SK-N-SH (cell line): ENCODE measurements around the gene DCUN1D3. TPM values are rescaled to one million over a fixed set of nuclear protein-coding genes. Genes with fewer than 3 reads are reported as not detected.

Source experiments
- CTCF ChIA-PET: fragments of 300-600, 350-600 bp; formaldehyde crosslinking; extraction: SDS; loops from one replicate; lab custom pipeline; 2021; lab: Yijun Ruan, JAX
- POLR2A ChIA-PET: fragments of 350-600 bp; sonication (Branson Sonifier 250); formaldehyde crosslinking; extraction: SDS; loops from one replicate; lab custom pipeline; 2020; ENCODE audit warnings: antibody characterized with exemption, inconsistent platforms; lab: Yijun Ruan, JAX
- DNase-seq: peaks from one replicate; pipeline ENCODE4 v3.0.0; 2012
- H2AFZ ChIP-seq: fragments of 200-600 bp; sonication (generic); 2 replicates; pipeline ENCODE4 v1.8.1; 2016; ENCODE audit warnings: antibody characterized with exemption, mild to moderate bottlenecking, low read depth
- H3F3A ChIP-seq: fragments of 200-600 bp; sonication (generic); replicated peaks from 2 replicates; pipeline ENCODE3; 2016; ENCODE audit warnings: antibody characterized with exemption, mild to moderate bottlenecking; ENCODE audit not compliant: insufficient read depth
- H3K27ac ChIP-seq, 2 experiments: fragments of 200-500 bp in 1 of 2; fragments of 200-600 bp in 1 of 2; sonication (Bioruptor generic) in 1 of 2; sonication (generic), shearing (Covaris generic) in 1 of 2; 2 replicates each; pipeline versions ENCODE4 v1.5.1 to v1.6.1; 2014 to 2016; ENCODE audit warnings: low read depth in 2 of 2, inconsistent platforms in 1 of 2, low read length in 1 of 2, mild to moderate bottlenecking in 1 of 2, mixed read lengths in 1 of 2
- H3K27me3 ChIP-seq: fragments of 200-600 bp; sonication (generic), shearing (Covaris generic); 2 replicates; pipeline ENCODE4 v1.6.1; 2016; ENCODE audit warnings: mixed run types; ENCODE audit not compliant: insufficient read depth
- H3K36me3 ChIP-seq, 2 experiments: fragments of 200-500 bp in 1 of 2; fragments of 200-600 bp in 1 of 2; sonication (Bioruptor generic) in 1 of 2; sonication (generic) in 1 of 2; replicated peaks in 1 of 2; 2 replicates each; pipeline versions ENCODE3 to v1.5.1; 2014 to 2016; ENCODE audit warnings: low read length in 1 of 2, mild to moderate bottlenecking in 1 of 2; ENCODE audit not compliant: insufficient read depth in 2 of 2, control insufficient read depth in 1 of 2
- H3K4me1 ChIP-seq, 2 experiments: fragments of 200-500 bp in 1 of 2; fragments of 200-600 bp in 1 of 2; sonication (Bioruptor generic) in 1 of 2; sonication (generic), shearing (Covaris generic) in 1 of 2; 2 replicates each; pipeline versions ENCODE4 v1.5.1 to v1.6.1; 2014 to 2016; ENCODE audit warnings: low read depth in 1 of 2, low read length in 1 of 2, mixed run types in 1 of 2; ENCODE audit not compliant: insufficient read depth in 2 of 2, control insufficient read depth in 1 of 2
- H3K4me2 ChIP-seq: fragments of 200-600 bp; sonication (generic), shearing (Covaris generic); 2 replicates; pipeline ENCODE4 v1.6.1; 2017; ENCODE audit warnings: mixed run types
- H3K4me3 ChIP-seq, 2 experiments: fragments of 200-500 bp in 1 of 2; fragments of 200-600 bp in 1 of 2; sonication (Bioruptor generic) in 1 of 2; sonication (generic), shearing (Covaris generic) in 1 of 2; 2 replicates each; pipeline versions ENCODE4 v1.5.1 to v1.8.1; 2014 to 2016; ENCODE audit warnings: low read depth in 2 of 2, inconsistent platforms in 1 of 2, low read length in 1 of 2, mild to moderate bottlenecking in 1 of 2, mixed read lengths in 1 of 2, moderate library complexity in 1 of 2
- H3K79me2 ChIP-seq: fragments of 200-600 bp; sonication (generic); 2 replicates; pipeline ENCODE4 v1.8.1; 2017; ENCODE audit warnings: mild to moderate bottlenecking; ENCODE audit not compliant: insufficient read depth
- H3K9ac ChIP-seq: fragments of 200-600 bp; sonication (generic); 2 replicates; pipeline ENCODE4 v1.6.1; 2017; ENCODE audit warnings: mixed run types
- H3K9me2 ChIP-seq: fragments of 200-600 bp; sonication (generic); 2 replicates; pipeline ENCODE4 v1.6.1; 2017; ENCODE audit warnings: mixed run types
- H3K9me3 ChIP-seq: fragments of 200-600 bp; sonication (generic); 2 replicates; pipeline ENCODE4 v1.6.1; 2017; ENCODE audit warnings: mixed run types, mild to moderate bottlenecking, moderate library complexity
- H4K20me1 ChIP-seq: fragments of 200-600 bp; sonication (generic); 2 replicates; pipeline ENCODE4 v1.6.1; 2017; ENCODE audit warnings: mild to moderate bottlenecking, mixed run types; ENCODE audit not compliant: insufficient read depth
- CHD2 ChIP-seq: fragments of 150-350 bp; IDR thresholded peaks from 2 replicates; pipeline ENCODE4 v1.6.1; 2018; ENCODE audit warnings: low read length; ENCODE audit not compliant: partially characterized antibody
- EP300 ChIP-seq, 2 experiments: IDR thresholded peaks; 2 replicates each; pipeline versions ENCODE4 v1.4.0 to v1.6.1; 2012; ENCODE audit warnings: borderline replicate concordance in 1 of 2, low read depth in 1 of 2, low read length in 1 of 2
- FOXJ3 ChIP-seq: sonication (generic); formaldehyde crosslinking; IDR thresholded peaks from 2 replicates; pipeline ENCODE4 v1.5.1; 2020; ENCODE audit warnings: mild to moderate bottlenecking, missing genetic modification reagents
- GATA2 ChIP-seq: sonication (generic); formaldehyde crosslinking; IDR thresholded peaks from 2 replicates; pipeline ENCODE4 v1.5.0; 2020; ENCODE audit warnings: mild to moderate bottlenecking, missing genetic modification reagents
- JUND ChIP-seq: IDR thresholded peaks from 2 replicates; pipeline ENCODE4 v1.4.0; 2012
- MEF2A ChIP-seq: IDR thresholded peaks from 2 replicates; pipeline ENCODE4 v1.4.0; 2012; ENCODE audit warnings: low read depth, borderline replicate concordance
- NFIC ChIP-seq: IDR thresholded peaks from 2 replicates; pipeline ENCODE4 v1.4.0; 2012; ENCODE audit warnings: borderline replicate concordance
- NRF1 ChIP-seq: IDR thresholded peaks from 2 replicates; pipeline ENCODE4 v1.6.1; 2012; ENCODE audit warnings: low read depth, mild to moderate bottlenecking, low read length
- RAD21 ChIP-seq: IDR thresholded peaks from 2 replicates; pipeline ENCODE4 v1.6.1; 2012; ENCODE audit warnings: mild to moderate bottlenecking, low read length
- RFX5 ChIP-seq: IDR thresholded peaks from 2 replicates; pipeline ENCODE4 v1.6.1; 2012; ENCODE audit warnings: mild to moderate bottlenecking, improper control_type of control experiment, low read length
- SMC3 ChIP-seq: IDR thresholded peaks from 2 replicates; pipeline ENCODE4 v1.6.1; 2012; ENCODE audit warnings: low read depth, low read length, improper control_type of control experiment
- TAF1 ChIP-seq: IDR thresholded peaks from 2 replicates; pipeline ENCODE4 v1.6.1; 2012; ENCODE audit warnings: low read depth, mild to moderate bottlenecking, low read length, moderate library complexity, borderline replicate concordance
- TCF12 ChIP-seq: IDR thresholded peaks from 2 replicates; pipeline ENCODE4 v1.4.0; 2012
- TEAD4 ChIP-seq: IDR thresholded peaks from 2 replicates; pipeline ENCODE4 v1.4.0; 2012; ENCODE audit warnings: mild to moderate bottlenecking, borderline replicate concordance; ENCODE audit not compliant: insufficient read depth
- YY1 ChIP-seq: IDR thresholded peaks from 2 replicates; pipeline ENCODE4 v1.4.0; 2012; ENCODE audit warnings: low read depth, mild to moderate bottlenecking
- polyA plus RNA-seq, 3 experiments: library from polyadenylated mRNA; depleted of rRNA; stranded (reverse); fragments of >200 nt; gene quantifications; 2 replicates each; pipeline ENCODE4 v1.2.3, GENCODE V29; 2012
- TF ChIP-seq, protein P1 (sequence below): fragments of 150-350 bp; IDR thresholded peaks from 2 replicates; pipeline ENCODE4 v1.6.1; 2016; ENCODE audit warnings: mild to moderate bottlenecking, low read depth, low read length
- TF ChIP-seq, protein P2 (sequence below): IDR thresholded peaks from 2 replicates; pipeline ENCODE4 v1.4.0; 2012; ENCODE audit warnings: low read depth, borderline replicate concordance
- TF ChIP-seq, protein P3 (sequence below): IDR thresholded peaks from 2 replicates; pipeline ENCODE4 v1.4.0; 2012; ENCODE audit warnings: low read depth, borderline replicate concordance
- TF ChIP-seq, protein P4 (sequence below): IDR thresholded peaks from 2 replicates; pipeline ENCODE4 v1.4.0; 2012; ENCODE audit warnings: low read depth
- TF ChIP-seq, protein P5 (sequence below): fragments of 150-350 bp; IDR thresholded peaks from 2 replicates; pipeline ENCODE4 v1.6.1; 2017; ENCODE audit warnings: antibody characterized with exemption, low read length, low read depth, borderline replicate concordance
- TF ChIP-seq, protein P6 (sequence below): fragments of 200-600 bp; sonication (generic); IDR thresholded peaks from 2 replicates; pipeline ENCODE4 v1.6.1; 2017; ENCODE audit warnings: antibody characterized with exemption, mild to moderate bottlenecking, moderate library complexity

Gene DCUN1D3
- polyA plus RNA-seq, 1 of the 3 experiments (the other 2 are of a cell fraction), result 4.7 TPM

DNA sequence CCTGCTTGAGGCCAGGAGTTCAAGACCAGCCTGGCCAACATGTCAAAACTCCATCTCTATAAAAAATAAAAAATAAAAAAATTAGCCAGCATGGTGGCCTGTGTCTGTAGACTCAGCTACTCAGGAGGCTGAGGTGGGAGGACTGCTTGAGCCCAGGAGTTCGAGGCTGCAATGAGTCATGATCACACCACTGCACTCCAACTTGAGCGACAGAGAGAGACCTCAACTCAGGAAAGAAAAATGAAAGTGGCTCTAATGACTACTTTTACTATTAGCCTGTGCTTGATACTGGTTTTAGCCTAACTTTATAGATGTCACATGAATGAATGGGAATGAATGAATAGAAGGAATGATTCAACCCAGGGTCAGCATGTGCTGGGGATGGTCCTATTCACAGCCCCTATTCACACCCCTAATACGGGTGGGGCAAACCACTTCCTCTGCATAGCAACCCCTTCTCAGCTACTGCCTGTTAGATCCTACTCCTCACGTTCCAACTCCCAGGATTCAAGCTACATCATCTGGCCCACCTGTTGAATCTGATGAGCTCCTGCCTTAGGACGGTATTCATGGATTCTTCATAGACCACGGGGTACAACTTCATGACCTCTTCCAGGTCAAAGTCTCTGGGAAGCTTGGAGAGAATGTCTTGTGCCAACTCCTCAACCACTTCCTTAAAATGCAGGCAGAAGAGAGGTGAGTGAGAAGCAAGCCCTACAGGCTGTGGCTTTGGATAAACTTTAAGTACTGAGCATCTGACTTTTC, 40.9 kb upstream of the DCUN1D3 start (continued):
- TF ChIP-seq, protein P1, sequence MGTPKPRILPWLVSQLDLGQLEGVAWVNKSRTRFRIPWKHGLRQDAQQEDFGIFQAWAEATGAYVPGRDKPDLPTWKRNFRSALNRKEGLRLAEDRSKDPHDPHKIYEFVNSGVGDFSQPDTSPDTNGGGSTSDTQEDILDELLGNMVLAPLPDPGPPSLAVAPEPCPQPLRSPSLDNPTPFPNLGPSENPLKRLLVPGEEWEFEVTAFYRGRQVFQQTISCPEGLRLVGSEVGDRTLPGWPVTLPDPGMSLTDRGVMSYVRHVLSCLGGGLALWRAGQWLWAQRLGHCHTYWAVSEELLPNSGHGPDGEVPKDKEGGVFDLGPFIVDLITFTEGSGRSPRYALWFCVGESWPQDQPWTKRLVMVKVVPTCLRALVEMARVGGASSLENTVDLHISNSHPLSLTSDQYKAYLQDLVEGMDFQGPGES, result no peak
- TF ChIP-seq, protein P2, sequence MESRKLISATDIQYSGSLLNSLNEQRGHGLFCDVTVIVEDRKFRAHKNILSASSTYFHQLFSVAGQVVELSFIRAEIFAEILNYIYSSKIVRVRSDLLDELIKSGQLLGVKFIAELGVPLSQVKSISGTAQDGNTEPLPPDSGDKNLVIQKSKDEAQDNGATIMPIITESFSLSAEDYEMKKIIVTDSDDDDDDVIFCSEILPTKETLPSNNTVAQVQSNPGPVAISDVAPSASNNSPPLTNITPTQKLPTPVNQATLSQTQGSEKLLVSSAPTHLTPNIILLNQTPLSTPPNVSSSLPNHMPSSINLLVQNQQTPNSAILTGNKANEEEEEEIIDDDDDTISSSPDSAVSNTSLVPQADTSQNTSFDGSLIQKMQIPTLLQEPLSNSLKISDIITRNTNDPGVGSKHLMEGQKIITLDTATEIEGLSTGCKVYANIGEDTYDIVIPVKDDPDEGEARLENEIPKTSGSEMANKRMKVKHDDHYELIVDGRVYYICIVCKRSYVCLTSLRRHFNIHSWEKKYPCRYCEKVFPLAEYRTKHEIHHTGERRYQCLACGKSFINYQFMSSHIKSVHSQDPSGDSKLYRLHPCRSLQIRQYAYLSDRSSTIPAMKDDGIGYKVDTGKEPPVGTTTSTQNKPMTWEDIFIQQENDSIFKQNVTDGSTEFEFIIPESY, result no peak
- TF ChIP-seq RAD21 (no peak), JUND (no peak), FOXJ3 (CRISPR knock-in tag) (no peak)

DNA sequence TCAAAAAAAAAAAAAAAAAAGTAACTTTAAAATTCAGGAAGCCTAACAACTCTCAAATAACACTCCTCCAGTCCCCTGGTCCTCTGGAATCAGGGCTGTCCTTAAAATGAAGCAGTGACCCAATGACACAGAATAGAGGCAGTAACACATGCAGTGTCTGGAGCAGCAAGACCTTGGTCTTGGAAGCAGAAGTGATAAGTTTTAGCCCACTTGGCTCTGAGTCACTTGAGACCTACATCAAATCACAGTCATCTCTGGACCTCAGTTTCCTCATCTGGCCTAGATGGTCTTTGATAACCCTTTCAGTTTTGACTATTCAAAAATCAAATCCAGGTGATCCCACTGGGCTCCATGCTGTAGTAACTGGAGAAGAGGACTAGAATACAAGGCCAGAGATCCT, 39.5 kb upstream of the DCUN1D3 start:
- ChIA-PET CTCF (no interaction called here), POLR2A (no interaction called here)
- Histone ChIP-seq H3K27ac (no peak overlapping the region), H2AFZ (no peak overlapping the region), H3F3A (no peaks in the 10 kb centered on the region), H3K4me1 (no peaks in the 10 kb centered on the region; a peak in 1 of 4 replicates), H3K4me2 (no peak overlapping the region), H4K20me1 (no peaks in the 10 kb centered on the region), H3K4me3 (no peak overlapping the region), H3K9me3 (no peaks in the 10 kb centered on the region), H3K36me3 (no peaks in the 10 kb centered on the region), H3K9ac (no peak overlapping the region), H3K9me2 (no peaks in the 10 kb centered on the region), H3K79me2 (no peaks in the 10 kb centered on the region), H3K27me3 (no peaks in the 10 kb centered on the region)
- TF ChIP-seq MEF2A (no peak), GATA2 (CRISPR knock-in tag) (no peak), YY1 (no peak), FOXJ3 (CRISPR knock-in tag) (no peak), NRF1 (no peak), CHD2 (no peak), RFX5 (no peak), TEAD4 (no peak), TCF12 (no peak), NFIC (no peak), TAF1 (no peak), EP300 (IDR thresholded peaks at IDR 0.05; ENCODE audit: borderline replicate concordance in 1 of 2, low read depth in 1 of 2, low read length in 1 of 2) (no peak), SMC3 (no peak)
- TF ChIP-seq, protein P3, sequence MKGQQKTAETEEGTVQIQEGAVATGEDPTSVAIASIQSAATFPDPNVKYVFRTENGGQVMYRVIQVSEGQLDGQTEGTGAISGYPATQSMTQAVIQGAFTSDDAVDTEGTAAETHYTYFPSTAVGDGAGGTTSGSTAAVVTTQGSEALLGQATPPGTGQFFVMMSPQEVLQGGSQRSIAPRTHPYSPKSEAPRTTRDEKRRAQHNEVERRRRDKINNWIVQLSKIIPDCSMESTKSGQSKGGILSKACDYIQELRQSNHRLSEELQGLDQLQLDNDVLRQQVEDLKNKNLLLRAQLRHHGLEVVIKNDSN, result no peak
- TF ChIP-seq, protein P4, sequence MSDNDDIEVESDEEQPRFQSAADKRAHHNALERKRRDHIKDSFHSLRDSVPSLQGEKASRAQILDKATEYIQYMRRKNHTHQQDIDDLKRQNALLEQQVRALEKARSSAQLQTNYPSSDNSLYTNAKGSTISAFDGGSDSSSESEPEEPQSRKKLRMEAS, result no peak
- TF ChIP-seq, protein P5, sequence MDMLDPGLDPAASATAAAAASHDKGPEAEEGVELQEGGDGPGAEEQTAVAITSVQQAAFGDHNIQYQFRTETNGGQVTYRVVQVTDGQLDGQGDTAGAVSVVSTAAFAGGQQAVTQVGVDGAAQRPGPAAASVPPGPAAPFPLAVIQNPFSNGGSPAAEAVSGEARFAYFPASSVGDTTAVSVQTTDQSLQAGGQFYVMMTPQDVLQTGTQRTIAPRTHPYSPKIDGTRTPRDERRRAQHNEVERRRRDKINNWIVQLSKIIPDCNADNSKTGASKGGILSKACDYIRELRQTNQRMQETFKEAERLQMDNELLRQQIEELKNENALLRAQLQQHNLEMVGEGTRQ, result no peak
- TF ChIP-seq, protein P6, sequence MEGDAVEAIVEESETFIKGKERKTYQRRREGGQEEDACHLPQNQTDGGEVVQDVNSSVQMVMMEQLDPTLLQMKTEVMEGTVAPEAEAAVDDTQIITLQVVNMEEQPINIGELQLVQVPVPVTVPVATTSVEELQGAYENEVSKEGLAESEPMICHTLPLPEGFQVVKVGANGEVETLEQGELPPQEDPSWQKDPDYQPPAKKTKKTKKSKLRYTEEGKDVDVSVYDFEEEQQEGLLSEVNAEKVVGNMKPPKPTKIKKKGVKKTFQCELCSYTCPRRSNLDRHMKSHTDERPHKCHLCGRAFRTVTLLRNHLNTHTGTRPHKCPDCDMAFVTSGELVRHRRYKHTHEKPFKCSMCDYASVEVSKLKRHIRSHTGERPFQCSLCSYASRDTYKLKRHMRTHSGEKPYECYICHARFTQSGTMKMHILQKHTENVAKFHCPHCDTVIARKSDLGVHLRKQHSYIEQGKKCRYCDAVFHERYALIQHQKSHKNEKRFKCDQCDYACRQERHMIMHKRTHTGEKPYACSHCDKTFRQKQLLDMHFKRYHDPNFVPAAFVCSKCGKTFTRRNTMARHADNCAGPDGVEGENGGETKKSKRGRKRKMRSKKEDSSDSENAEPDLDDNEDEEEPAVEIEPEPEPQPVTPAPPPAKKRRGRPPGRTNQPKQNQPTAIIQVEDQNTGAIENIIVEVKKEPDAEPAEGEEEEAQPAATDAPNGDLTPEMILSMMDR, result no peak
- TF ChIP-seq, protein P1, result no peak
- no peak for DNase-seq
